Upper lobe of left lung (tissue), 6 donors: ENCODE results near the gene LRCOL1. TPM values are rescaled to one million over a fixed set of nuclear protein-coding genes. Genes with fewer than 3 reads are reported as not detected.
A peak's percentile ranks its signal among the peaks of the same experiment; 100 is the strongest.

ENCODE experiments used
- ATAC-seq, 2 donors: fragments of 200-7000 bp; cut with Tn5 transposase; one replicate each; pipeline ENCODE4 v1.9.1; 2022; ENCODE audit warnings: mild to moderate bottlenecking in 2 of 2, moderate library complexity in 2 of 2; ENCODE audit not compliant: low FRiP score in 2 of 2
- DNase-seq, 2 donors: peaks; one replicate each; pipeline ENCODE4 v3.0.0-alpha.2; 2019 to 2020
- H3K27ac ChIP-seq, 4 donors: fragments of 200-600 bp; sonication (generic); one replicate each; pipeline ENCODE4 v1.5.1; 2016 to 2019
- H3K27me3 ChIP-seq, 4 donors: fragments of 200-600 bp; sonication (generic); one replicate each; pipeline ENCODE4 v1.5.1; 2017 to 2019
- H3K36me3 ChIP-seq, 4 donors: fragments of 200-600 bp; sonication (generic); one replicate each; pipeline ENCODE4 v1.5.1; 2016 to 2019
- H3K4me1 ChIP-seq, 4 donors: fragments of 200-600 bp; sonication (generic); one replicate each; pipeline ENCODE4 v1.5.1; 2018 to 2019
- H3K4me3 ChIP-seq, 4 donors: fragments of 200-600 bp; sonication (generic); one replicate each; pipeline ENCODE4 v1.5.1; 2017 to 2019; ENCODE audit warnings: mild to moderate bottlenecking in 2 of 4, moderate library complexity in 1 of 4
- H3K9me3 ChIP-seq, 4 donors: fragments of 200-600 bp; sonication (generic); one replicate each; pipeline ENCODE4 v1.5.1; 2018 to 2019
- CTCF ChIP-seq, 6 experiments: fragments of 450-650 bp in 4 of 6; fragments of 200-600 bp in 2 of 6; sonication (generic) in 2 of 6; IDR thresholded peaks; one replicate each; pipeline ENCODE4 v1.5.1; 2016 to 2019; ENCODE audit warnings: antibody characterized with exemption in 6 of 6
- EP300 ChIP-seq, 4 donors: sonication (generic); formaldehyde crosslinking; IDR thresholded peaks; one replicate each; pipeline ENCODE4 v1.5.1; 2017; ENCODE audit warnings: antibody characterized with exemption in 4 of 4, control low read depth in 2 of 4
- POLR2A ChIP-seq, 4 donors: fragments of 450-650 bp; IDR thresholded peaks; one replicate each; pipeline ENCODE4 v1.5.1; 2016 to 2017; ENCODE audit warnings: antibody characterized with exemption in 4 of 4, mild to moderate bottlenecking in 2 of 4
- POLR2AphosphoS5 ChIP-seq, 2 donors: sonication (generic); formaldehyde crosslinking; IDR thresholded peaks; one replicate each; pipeline ENCODE4 v1.5.1; 2017; ENCODE audit warnings: antibody characterized with exemption in 2 of 2
- WGBS, 2 donors: methylation state at CpG; one replicate each; pipeline ENCODE4 v1.1.5; 2017 to 2018; 5-methylcytosine and 5-hydroxymethylcytosine counted together
- total RNA-seq, 6 donors: library from RNA; depleted of rRNA in 4 of 6; stranded (reverse); fragments of >200 nt in 4 of 6; gene quantifications; one replicate each; pipeline versions ENCODE4 v1.1.0 to v1.2.1, GENCODE V29; 2016 to 2021
- donor health status: DM: no; HTN: no; CAD: no; lungs with moderate emphysema.
- donor health status: DM: no; HTN: yes; CAD: no; lungs with severe emphysema.

LRCOL1 gene
- total RNA-seq, 6 donors from 2014 or later, result 0.92 to 3.7 TPM; not detected in 4

GRCh38 chr12:132619386-132620112, 9.2 kb upstream of the LRCOL1 start:
- Histone ChIP-seq H3K4me3 (peak overlapping the region in 1 of 4 donors; percentile 33), H3K27ac (no peak overlapping the region), H3K9me3 (peaks cover 5 to 19% (median 11%) of the 10 kb centered on the region in 4 donors), H3K4me1 (peaks cover 9 to 37% (median 22%) of the 10 kb centered on the region in 4 donors), H3K36me3 (peaks cover 0 to 10% (median 7%) of the 10 kb centered on the region in 4 donors), H3K27me3 (peaks cover 0 to 35% (median 16%) of the 10 kb centered on the region in 4 donors)
- 30 to 70% methylated on average over 3 to 22 of the region's 53 CpGs for WGBS, 2 donors
- TF ChIP-seq EP300 (IDR thresholded peaks at IDR 0.05) (no peak), CTCF (IDR thresholded peaks at IDR 0.05) (no peak), POLR2A (IDR thresholded peaks at IDR 0.05) (no peak), POLR2AphosphoS5 (IDR thresholded peaks at IDR 0.05) (no peak)
- DNase-seq, result peak in 1 of 2 donors; percentile 75
- no peak for ATAC-seq

GRCh38 chr12:132619071-132619385, 8.6 kb upstream of the LRCOL1 start:
- Histone ChIP-seq H3K27ac (no peak overlapping the region), H3K9me3 (peaks cover 5 to 19% (median 11%) of the 10 kb centered on the region in 4 donors), H3K36me3 (peaks cover 0 to 5% (median 2%) of the 10 kb centered on the region in 4 donors), H3K4me1 (peaks cover 9 to 37% (median 23%) of the 10 kb centered on the region in 4 donors), H3K27me3 (peaks cover 0 to 35% (median 16%) of the 10 kb centered on the region in 4 donors), H3K4me3 (peak overlapping the region in 1 of 4 donors; percentile 33)
- no peak for ATAC-seq
- no peak for TF ChIP-seq CTCF (IDR thresholded peaks at IDR 0.05)
- no peak for TF ChIP-seq POLR2A (IDR thresholded peaks at IDR 0.05)
- no peak for TF ChIP-seq POLR2AphosphoS5 (IDR thresholded peaks at IDR 0.05)
- TF ChIP-seq EP300 (IDR thresholded peaks at IDR 0.05), result no peak
- DNase-seq, result no peak
- 10% methylated on average over 4 of the region's 28 CpGs; no CpG with 5 or more reads in 1 of the 2 donors for WGBS, 2 donors

- Histone ChIP-seq H3K27ac (no peak within 1 kb of the TSS), H3K4me1 (peaks cover 9 to 37% (median 23%) of the 10 kb centered on the region in 4 donors), H3K4me3 (peak within 1 kb of the TSS in 3 of 4 donors; percentile 29 to 39 (median 33)), H3K27me3 (peaks cover 0 to 35% (median 16%) of the 10 kb centered on the region in 4 donors), H3K36me3 (peaks cover 0 to 1% (median under 1%) of the 10 kb centered on the region in 4 donors), H3K9me3 (peaks cover 5 to 19% (median 11%) of the 10 kb centered on the region in 4 donors)
- no peak for TF ChIP-seq POLR2A (IDR thresholded peaks at IDR 0.05)
- ATAC-seq (no peak), DNase-seq (no peak)
- WGBS, 2 donors, result no CpG with 5 or more reads among the region's 49 CpGs
These were observed 8.3 kb upstream of the LRCOL1 start, which contains the start of gene P2RX2 for GRCh38 chr12:132618683-132619043. P2RX2 (plus strand) TSS chr12:132618776; CDS start chr12:132618817, 41 bp downstream.

GRCh38 chr12:132617822-132618682, 7.7 kb upstream of the LRCOL1 start:
- 10 to 11% methylated on average over 27 to 37 of the region's 51 CpGs for WGBS, 2 donors
- Histone ChIP-seq H3K4me3 (peak overlapping the region in 3 of 4 donors; percentile 29 to 39 (median 33)), H3K27me3 (peaks cover 0 to 35% (median 16%) of the 10 kb centered on the region in 4 donors), H3K4me1 (peaks cover 9 to 34% (median 22%) of the 10 kb centered on the region in 4 donors), H3K9me3 (peaks cover 5 to 19% (median 11%) of the 10 kb centered on the region in 4 donors), H3K27ac (no peak overlapping the region), H3K36me3 (no peaks in the 10 kb centered on the region)
- TF ChIP-seq POLR2A (IDR thresholded peaks at IDR 0.05) (no peak), EP300 (IDR thresholded peaks at IDR 0.05) (no peak), POLR2AphosphoS5 (IDR thresholded peaks at IDR 0.05) (no peak), CTCF (IDR thresholded peaks at IDR 0.05) (no peak)
- DNase-seq (peak in 1 of 2 donors; percentile 83), ATAC-seq (no peak)
